DMS53 (cell line): ENCODE results near the gene MTMR1.

Source experiments
- DNase-seq: peaks from one replicate; lab custom pipeline; 2025; lab: John Stamatoyannopoulos, UW

The MTMR1 gene

DNA sequence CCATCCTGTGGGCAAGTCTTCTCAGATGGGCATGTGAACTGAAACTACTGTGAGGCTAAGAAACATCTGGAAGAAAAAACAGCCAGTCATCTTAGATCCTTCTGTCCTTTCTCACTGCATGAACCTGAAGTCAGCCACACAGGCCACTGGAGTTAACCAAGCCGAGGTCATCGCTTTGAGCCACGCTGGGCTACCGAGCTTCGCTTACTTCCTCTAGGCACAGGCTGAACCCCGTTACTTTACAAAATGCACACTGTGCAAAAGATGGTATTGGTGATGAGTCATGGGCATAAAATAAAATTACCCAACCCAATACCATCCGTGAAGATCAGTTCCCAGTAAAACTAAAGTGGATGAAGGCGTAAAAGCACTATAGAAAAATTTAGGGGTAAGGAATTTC lies 86.2 kb downstream of the MTMR1 start:
- DNase-seq = no peak

DNA sequence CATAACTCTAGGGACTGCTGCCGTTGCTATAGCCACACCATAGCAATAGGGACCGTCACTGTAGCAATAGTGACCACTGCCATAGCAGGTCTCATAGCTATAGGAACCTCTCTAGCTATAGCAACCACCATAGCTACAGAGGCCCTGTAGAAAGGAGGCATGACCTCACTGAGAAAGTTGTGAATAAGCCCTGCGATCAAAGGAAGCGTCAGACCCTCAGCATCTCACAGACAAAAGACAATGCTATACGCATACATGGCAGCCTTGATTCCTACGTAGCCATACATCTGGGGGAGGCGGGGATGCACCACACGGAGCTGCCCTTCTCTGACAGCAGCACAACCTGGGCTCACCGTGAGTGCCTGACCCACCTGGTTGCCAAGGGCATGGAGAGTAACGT lies 88.5 kb downstream of the MTMR1 start:
- no peak for DNase-seq

- DNase-seq = no peak
Observed at GRCh38 chrX:150790021-150790420, 96.8 kb downstream of the MTMR1 start.

GRCh38 chrX:150792949-150793527 lies 99.8 kb downstream of the MTMR1 start:
- no peak for DNase-seq

DNA sequence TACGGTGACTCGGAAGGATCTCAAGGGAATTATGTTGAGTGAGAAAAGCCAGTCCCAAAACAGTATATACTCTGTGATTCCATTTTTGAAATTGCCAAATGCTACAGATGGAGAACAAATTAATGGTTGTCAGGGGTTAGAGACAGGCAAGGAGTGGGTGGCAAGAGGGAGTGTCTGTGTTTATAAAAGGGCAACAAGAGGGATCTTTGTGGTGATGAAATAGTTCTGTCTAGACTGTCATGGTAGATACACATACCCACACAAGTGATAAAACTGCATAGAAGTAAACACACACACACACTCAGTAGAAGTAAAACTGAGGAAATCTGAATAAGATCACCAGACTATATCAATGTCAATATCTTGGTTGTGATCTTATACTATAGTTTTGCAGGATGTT lies 112.5 kb downstream of the MTMR1 start:
- DNase-seq = no peak

DNA sequence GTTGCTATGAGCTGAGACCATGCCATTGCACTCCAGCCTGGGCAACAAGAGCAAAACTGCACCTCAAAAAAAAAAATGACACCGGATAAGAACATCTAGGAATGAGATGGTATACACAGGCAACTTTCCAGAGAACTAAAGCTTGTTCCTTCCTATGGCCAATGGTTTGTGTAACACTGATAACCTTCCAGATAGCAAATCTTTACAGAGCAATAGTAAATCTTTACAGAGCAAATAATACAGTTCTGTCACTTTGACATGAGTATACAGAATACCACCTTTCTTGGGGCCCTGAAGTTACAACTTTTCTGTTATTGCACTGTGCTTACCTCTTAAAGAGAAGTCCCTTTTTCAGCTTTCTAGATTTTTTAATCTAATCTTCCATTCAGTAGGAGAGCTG lies 113.6 kb downstream of the MTMR1 start:
- DNase-seq = no peak

GRCh38 chrX:150813922-150814321 lies 120.7 kb downstream of the MTMR1 start:
- no peak for DNase-seq
